Measurements from ENCODE around the gene KRTAP23-1. TPM values are rescaled to one million over a fixed set of nuclear protein-coding genes. Genes with fewer than 3 reads are reported as not detected.

The KRTAP23-1 gene
- total and polyA plus RNA-seq, 12 donors, result not detected

DNA sequence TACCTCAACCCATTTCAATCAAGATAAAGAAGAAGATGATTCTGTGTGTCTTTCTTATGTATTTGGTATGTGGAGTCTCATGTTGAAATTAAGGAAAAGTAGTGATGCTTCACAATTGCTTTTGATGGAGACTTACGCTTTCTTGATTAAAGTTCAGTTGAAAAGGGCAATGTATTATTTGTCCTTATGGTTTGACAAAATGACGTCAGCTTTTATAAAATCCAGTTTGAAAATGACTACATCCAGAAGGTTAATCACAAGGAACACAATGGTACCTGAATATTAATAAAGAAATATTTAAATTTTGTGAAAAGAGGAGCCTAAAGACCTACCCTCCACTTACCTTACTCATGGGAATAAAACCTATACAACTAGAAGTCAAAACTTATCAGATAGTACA, 32.7 kb downstream of the KRTAP23-1 start:
- no peak for TF ChIP-seq POLR2A (IDR thresholded peaks at IDR 0.05)
- TF ChIP-seq, protein P1, sequence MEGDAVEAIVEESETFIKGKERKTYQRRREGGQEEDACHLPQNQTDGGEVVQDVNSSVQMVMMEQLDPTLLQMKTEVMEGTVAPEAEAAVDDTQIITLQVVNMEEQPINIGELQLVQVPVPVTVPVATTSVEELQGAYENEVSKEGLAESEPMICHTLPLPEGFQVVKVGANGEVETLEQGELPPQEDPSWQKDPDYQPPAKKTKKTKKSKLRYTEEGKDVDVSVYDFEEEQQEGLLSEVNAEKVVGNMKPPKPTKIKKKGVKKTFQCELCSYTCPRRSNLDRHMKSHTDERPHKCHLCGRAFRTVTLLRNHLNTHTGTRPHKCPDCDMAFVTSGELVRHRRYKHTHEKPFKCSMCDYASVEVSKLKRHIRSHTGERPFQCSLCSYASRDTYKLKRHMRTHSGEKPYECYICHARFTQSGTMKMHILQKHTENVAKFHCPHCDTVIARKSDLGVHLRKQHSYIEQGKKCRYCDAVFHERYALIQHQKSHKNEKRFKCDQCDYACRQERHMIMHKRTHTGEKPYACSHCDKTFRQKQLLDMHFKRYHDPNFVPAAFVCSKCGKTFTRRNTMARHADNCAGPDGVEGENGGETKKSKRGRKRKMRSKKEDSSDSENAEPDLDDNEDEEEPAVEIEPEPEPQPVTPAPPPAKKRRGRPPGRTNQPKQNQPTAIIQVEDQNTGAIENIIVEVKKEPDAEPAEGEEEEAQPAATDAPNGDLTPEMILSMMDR (IDR thresholded peaks at IDR 0.05), result no peak
- H3K9me3 ChIP-seq (replicated peaks in 1 of 3), result no peaks in the 10 kb centered on the region
- no peak for DNase-seq
- H3K4me1 ChIP-seq (replicated peaks in 1 of 2), result no peaks in the 10 kb centered on the region
- intact Hi-C loops (cut with DNase I), result no loop called here
- no peaks in the 10 kb centered on the region for H3K27me3 ChIP-seq
- H3K36me3 ChIP-seq (replicated peaks in 1 of 2), result no peaks in the 10 kb centered on the region
- 73 to 86% (median 79%) methylated on average over 2 of the region's 2 CpGs for WGBS, 4 donors
- no peak overlapping the region for H3K4me3 ChIP-seq
- H3K27ac ChIP-seq, result no peak overlapping the region

DNA sequence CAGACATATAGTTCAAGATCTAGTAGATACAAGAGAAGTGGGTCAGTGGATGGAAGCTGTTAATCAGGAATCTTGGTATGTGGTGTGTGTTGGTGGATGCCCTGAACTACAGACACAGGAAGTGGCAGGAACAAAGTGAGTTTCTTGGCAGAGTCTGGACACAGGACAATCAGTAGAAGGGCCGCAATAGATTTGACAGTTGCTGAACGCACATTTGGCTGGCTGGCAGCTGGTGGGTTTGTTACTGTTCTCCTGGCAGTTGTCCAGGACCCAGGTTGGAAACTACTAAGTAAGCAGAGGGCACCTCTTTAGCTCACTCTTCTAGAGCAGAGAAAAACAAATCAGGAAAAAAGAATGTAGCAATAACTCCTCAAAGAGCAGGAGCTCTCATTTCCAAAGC, 41.5 kb downstream of the KRTAP23-1 start:
- intact Hi-C loops (cut with DNase I), result no loop called here
- Histone ChIP-seq H3K27me3 (no peaks in the 10 kb centered on the region), H3K4me1 (replicated peaks in 1 of 2) (no peaks in the 10 kb centered on the region), H3K4me3 (no peak overlapping the region), H3K27ac (no peak overlapping the region), H3K36me3 (replicated peaks in 1 of 2) (no peaks in the 10 kb centered on the region), H3K9me3 (replicated peaks in 1 of 3) (no peaks in the 10 kb centered on the region)
- TF ChIP-seq, protein P1 (IDR thresholded peaks at IDR 0.05), result no peak
- no peak for TF ChIP-seq POLR2A (IDR thresholded peaks at IDR 0.05)
- no peak for DNase-seq
- WGBS, 4 donors, result 60 to 71% (median 63%) methylated on average over 2 of the region's 2 CpGs

DNA sequence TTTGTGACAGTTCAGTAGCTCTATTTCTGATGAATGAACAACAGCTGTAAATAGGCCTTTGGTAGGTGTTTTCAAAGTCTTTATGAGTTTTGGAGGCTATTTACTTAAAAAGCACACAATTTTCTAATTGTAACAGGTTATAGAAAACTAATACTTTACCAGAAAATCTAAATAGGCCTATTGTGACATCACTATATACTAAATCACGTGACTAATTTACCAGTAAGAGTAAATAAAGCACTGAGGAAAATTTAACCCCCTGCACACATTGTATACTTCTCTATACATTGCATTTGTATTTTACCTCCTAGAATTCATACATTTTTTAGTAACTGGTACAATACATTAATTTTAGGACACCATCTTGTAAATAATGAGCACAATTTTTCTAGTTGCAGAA, 43.3 kb downstream of the KRTAP23-1 start:
- intact Hi-C loops (cut with DNase I), result no loop called here
- no peaks in the 10 kb centered on the region for H3K4me1 ChIP-seq (replicated peaks in 1 of 2)
- TF ChIP-seq, protein P1 (IDR thresholded peaks at IDR 0.05), result no peak
- no peak for TF ChIP-seq POLR2A (IDR thresholded peaks at IDR 0.05)
- H3K27me3 ChIP-seq, result no peaks in the 10 kb centered on the region
- H3K4me3 ChIP-seq, result no peak overlapping the region
- WGBS, 4 donors, result 49 to 59% (median 51%) methylated on average over 1 of the region's 1 CpG
- H3K27ac ChIP-seq, result no peak overlapping the region
- no peaks in the 10 kb centered on the region for H3K36me3 ChIP-seq (replicated peaks in 1 of 2)
- H3K9me3 ChIP-seq (replicated peaks in 1 of 3), result no peaks in the 10 kb centered on the region
- no peak for DNase-seq

Small RNA genes lying within 50 kb of the gene (microRNA-seq; reads per million reads assigned to microRNA genes)
- 0 reads per million in 3 donors for gene MIR4327

Small RNA genes lying within 50 kb of the gene (small RNA-seq; reads per million reads assigned to genes)
- gene KRTAP23-1 (0 reads per million in 2 donors), gene MIR4327 (0 reads per million in 2 donors)

Other genes starting within 250 kb of the KRTAP23-1 start
- not detected for gene CLDN17, start 181.8 kb downstream of the KRTAP23-1 start, total RNA-seq
- not detected for gene CLDN17, start 181.8 kb downstream of the KRTAP23-1 start, polyA plus RNA-seq
- gene CLDN8, start 132.5 kb downstream of the KRTAP23-1 start, total RNA-seq, result under 1 TPM in 1 of 9 donors, not detected in 8; 0.14 TPM
- gene CLDN8, start 132.5 kb downstream of the KRTAP23-1 start, polyA plus RNA-seq, result not detected
- not detected for gene KRTAP24-1, start 65.7 kb downstream of the KRTAP23-1 start, total RNA-seq
- gene KRTAP24-1, start 65.7 kb downstream of the KRTAP23-1 start, polyA plus RNA-seq, result not detected
- gene KRTAP25-1, start 59.1 kb downstream of the KRTAP23-1 start, total RNA-seq, result not detected
- not detected for gene KRTAP25-1, start 59.1 kb downstream of the KRTAP23-1 start, polyA plus RNA-seq
- not detected for gene KRTAP26-1, start 28.3 kb downstream of the KRTAP23-1 start, total RNA-seq
- gene KRTAP26-1, start 28.3 kb downstream of the KRTAP23-1 start, polyA plus RNA-seq, result not detected
- not detected for gene KRTAP27-1, start 10.9 kb downstream of the KRTAP23-1 start, total RNA-seq
- gene KRTAP27-1, start 10.9 kb downstream of the KRTAP23-1 start, polyA plus RNA-seq, result not detected
- under 1 TPM in 1 of 9 donors, not detected in 8; 0.41 TPM for gene KRTAP13-2, start 23.7 kb upstream of the KRTAP23-1 start, total RNA-seq
- gene KRTAP13-2, start 23.7 kb upstream of the KRTAP23-1 start, polyA plus RNA-seq, result not detected
- gene KRTAP13-1, start 47.4 kb upstream of the KRTAP23-1 start, total RNA-seq, result not detected
- gene KRTAP13-1, start 47.4 kb upstream of the KRTAP23-1 start, polyA plus RNA-seq, result not detected
- not detected for gene KRTAP13-3, start 77.3 kb upstream of the KRTAP23-1 start, total RNA-seq
- gene KRTAP13-3, start 77.3 kb upstream of the KRTAP23-1 start, polyA plus RNA-seq, result not detected
- gene KRTAP13-4, start 81.6 kb upstream of the KRTAP23-1 start, total RNA-seq, result not detected
- gene KRTAP13-4, start 81.6 kb upstream of the KRTAP23-1 start, polyA plus RNA-seq, result not detected
- gene KRTAP15-1, start 91.7 kb upstream of the KRTAP23-1 start, total RNA-seq, result not detected
- gene KRTAP15-1, start 91.7 kb upstream of the KRTAP23-1 start, polyA plus RNA-seq, result not detected
- not detected for gene KRTAP19-1, start 131.8 kb upstream of the KRTAP23-1 start, total RNA-seq
- not detected for gene KRTAP19-1, start 131.8 kb upstream of the KRTAP23-1 start, polyA plus RNA-seq
- not detected for gene KRTAP19-2, start 138.8 kb upstream of the KRTAP23-1 start, total RNA-seq
- gene KRTAP19-2, start 138.8 kb upstream of the KRTAP23-1 start, polyA plus RNA-seq, result not detected
- not detected for gene KRTAP19-3, start 143.4 kb upstream of the KRTAP23-1 start, total RNA-seq
- not detected for gene KRTAP19-3, start 143.4 kb upstream of the KRTAP23-1 start, polyA plus RNA-seq
- gene KRTAP19-4, start 148.6 kb upstream of the KRTAP23-1 start, total RNA-seq, result not detected
- not detected for gene KRTAP19-4, start 148.6 kb upstream of the KRTAP23-1 start, polyA plus RNA-seq
- not detected for gene KRTAP19-5, start 153.5 kb upstream of the KRTAP23-1 start, total RNA-seq
- not detected for gene KRTAP19-5, start 153.5 kb upstream of the KRTAP23-1 start, polyA plus RNA-seq
- gene KRTAP19-6, start 193.3 kb upstream of the KRTAP23-1 start, total RNA-seq, result not detected
- gene KRTAP19-6, start 193.3 kb upstream of the KRTAP23-1 start, polyA plus RNA-seq, result not detected
- gene KRTAP19-7, start 212.7 kb upstream of the KRTAP23-1 start, total RNA-seq, result not detected
- gene KRTAP19-7, start 212.7 kb upstream of the KRTAP23-1 start, polyA plus RNA-seq, result not detected
- not detected for gene KRTAP22-2, start 241.8 kb upstream of the KRTAP23-1 start, total RNA-seq
- gene KRTAP22-2, start 241.8 kb upstream of the KRTAP23-1 start, polyA plus RNA-seq, result not detected
- gene KRTAP6-3, start 243.8 kb upstream of the KRTAP23-1 start, total RNA-seq, result not detected
- not detected for gene KRTAP6-3, start 243.8 kb upstream of the KRTAP23-1 start, polyA plus RNA-seq